ENCODE data around the gene MRAS.

MRAS gene

DNA sequence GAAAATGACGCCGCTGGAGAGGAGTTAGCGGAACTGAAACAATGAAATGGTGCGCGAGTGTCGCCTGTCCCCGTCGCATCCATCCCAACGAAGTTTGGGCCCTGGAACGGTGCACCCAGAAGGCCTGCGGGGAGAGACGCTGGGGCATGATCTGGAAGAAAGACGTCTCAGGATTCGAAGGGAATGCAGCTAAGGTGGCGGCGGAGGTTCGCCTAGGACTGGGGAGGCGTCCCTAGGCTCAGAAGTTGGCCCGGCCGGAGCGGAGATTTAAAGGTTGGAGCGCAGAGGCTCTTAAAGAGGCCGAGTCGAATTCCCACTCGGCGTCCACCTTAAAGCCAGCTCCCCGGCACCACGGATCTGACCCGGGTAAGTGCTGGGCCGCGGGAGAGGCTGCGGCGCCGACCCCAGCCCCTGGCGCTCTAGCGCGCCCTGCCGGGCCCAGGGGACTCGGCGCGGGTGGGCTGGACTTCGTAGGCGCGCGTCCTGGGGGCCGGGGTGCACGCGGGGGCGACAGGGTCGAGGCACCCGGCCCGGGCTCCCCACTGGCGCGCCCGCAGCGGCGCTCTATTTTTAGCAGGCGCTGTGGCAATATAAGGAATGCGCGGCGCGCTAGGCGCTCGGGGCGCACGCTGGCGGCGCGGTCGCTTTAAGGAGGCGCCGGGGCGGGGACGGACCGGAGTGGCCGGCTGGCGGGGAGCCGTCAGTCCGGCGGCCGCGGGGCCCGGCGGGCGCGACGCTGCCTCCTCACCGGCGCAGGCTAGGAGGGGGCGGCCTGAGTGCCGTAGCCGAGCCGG lies at the start of gene MRAS:
Gene MRAS (plus strand): TSS at position 620 of the 794 bp plus-strand sequence. CDS start 24,305 bp downstream, outside the sequence.
- peak; percentile 73 for DNase-seq

DNA sequence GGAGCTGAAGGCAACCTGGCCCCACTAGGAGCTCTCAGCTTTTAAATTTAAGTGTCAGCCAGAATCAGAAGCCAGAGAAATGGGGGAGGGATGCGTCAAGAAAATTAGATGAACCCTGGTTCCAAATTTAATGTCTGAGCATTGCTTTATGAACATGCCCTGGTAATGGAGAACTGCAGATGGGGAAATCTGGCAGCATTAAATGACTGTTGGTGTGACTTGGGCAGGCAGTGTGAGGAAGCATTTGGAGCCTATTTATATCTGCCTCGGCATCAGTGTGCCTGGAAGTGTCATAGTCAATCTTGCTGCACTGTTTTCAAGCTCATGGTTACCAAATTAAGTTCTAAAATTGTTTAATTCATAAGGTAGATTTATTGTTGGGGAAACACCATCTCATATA lies 47.7 kb upstream of the MRAS start:
- no peak for DNase-seq

DNA sequence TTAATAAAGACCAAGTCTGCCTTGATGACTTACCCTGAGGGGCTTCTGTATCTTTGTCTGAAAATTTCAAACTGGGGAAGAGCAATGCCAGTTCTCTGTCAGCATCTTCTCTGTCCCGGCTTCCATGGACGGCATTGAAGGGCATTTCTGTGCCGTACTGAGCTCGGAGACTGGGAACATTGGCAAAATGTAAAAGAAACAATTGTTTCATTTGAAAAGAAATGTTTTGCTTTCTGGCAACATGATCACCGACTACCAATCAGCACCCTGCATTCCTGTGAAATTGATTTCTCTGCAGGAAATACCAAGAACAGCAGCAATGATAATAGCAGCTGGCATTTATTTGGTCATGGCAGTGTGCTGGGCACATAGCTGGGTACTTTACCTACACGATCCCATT lies 44.9 kb upstream of the MRAS start:
- no peak for DNase-seq

DNA sequence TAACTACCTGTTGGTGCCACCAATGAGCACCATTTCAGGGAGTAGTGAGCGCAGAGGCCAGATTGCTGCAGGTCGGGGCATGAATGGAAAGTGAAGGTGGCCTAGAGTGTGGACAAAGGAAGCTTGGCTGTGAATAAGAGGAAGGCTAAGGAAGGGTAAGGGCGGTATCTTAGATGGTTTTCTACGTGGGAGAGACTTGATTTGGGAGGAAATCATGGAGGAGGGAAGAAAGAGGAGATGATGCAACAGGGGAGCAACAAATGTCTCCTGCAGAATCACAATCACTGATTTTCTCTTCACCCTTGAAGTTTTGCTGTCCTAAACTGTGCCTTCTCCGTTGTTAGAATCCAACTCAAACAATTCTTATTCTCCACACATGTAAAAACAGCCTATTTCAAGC lies 40.5 kb upstream of the MRAS start:
- no peak for DNase-seq

DNA sequence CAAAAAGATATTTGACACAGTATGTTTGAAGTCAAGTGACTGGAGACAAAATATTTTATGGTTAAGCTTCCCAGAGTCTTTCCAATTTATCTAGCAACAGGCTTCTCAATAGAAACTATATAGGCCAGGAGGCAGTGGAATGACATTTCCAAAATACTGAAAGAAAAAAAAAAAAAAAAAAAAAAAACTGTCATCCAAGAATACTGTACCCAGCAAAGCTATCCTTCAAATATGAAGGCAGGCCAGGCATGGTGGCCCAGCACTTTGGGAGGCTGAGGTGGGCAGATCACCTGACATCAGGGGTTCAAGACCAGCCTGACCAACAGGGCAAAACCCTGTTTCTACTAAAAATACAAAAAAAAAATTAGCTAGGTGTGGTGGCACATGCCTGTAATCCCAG lies 39.6 kb upstream of the MRAS start:
- DNase-seq = no peak

DNA sequence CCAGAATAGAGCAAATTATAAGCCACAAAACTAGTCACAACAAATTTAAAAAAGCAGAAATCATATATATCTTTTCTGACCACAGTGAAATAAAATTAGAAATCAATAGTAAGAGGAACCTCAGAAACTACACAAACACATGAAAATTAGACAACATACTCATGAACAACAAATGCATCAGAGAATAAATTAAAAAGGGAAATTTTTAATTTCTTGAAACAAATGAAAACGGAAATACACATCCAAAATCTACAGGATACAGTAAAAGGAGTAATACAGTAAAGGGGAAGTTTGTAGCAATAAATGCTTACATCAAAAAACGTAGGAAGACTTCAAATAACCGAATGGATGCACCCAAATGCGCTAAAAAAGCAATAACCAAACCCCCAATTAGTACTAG lies 37.9 kb upstream of the MRAS start:
- no peak for DNase-seq

DNA sequence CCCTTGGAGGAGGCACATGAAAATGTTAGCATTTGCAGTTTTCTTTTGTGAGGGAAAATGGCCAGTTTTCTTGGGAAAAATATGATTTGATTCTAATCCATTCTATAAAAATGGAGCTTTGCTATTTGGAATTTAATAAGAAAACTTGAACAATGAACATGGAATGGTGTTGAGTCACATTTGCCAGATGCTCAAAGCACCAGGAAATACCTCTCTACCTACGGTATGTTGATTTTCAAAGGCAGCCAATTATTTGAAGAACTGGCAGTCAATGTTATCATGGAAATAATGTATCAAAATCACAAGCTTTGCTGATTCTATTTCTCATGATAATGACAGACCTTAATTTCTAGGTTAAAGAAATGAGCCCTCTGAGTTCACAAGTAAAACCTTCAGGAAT lies 33.6 kb upstream of the MRAS start:
- DNase-seq = no peak

DNA sequence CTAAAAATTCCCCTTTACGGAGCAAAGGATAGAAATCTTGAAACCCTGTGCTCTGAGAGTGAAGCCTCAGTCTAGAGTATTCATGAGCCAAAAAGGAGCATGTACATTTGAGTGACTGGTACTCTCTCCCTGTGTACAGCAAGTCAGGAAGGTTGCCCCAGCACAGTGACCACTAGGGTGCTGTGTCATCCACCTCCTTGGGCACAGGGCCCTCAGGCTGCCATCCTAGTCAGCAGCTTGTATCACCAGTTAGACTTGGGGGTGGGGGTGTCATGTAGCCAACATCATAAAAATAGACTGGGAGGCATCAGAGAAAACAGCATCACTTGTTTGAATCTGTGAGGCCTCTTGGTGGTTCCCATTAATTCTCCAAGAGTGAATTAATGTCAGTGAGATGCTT lies 30.7 kb upstream of the MRAS start:
- DNase-seq = no peak

DNA sequence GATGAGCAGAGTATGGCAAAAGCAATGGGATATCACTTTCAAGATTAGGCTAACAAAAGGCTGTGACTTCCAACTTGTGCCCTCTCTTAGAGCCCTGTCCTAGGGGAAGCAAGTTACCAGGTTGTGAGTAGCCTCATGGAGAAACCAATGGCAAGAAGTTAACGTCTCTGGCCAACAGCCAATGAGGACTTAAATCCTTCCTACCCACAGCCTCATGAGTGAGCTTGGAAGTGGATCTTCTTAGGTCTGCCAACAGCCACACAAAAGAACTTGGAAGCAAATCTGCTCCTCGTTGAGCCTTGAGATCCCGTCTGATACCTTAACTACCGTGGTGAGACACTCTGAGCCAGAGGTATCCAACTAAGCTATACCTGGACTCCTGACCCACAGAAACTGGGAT lies 24.4 kb upstream of the MRAS start:
- peak; percentile 18 for DNase-seq

DNA sequence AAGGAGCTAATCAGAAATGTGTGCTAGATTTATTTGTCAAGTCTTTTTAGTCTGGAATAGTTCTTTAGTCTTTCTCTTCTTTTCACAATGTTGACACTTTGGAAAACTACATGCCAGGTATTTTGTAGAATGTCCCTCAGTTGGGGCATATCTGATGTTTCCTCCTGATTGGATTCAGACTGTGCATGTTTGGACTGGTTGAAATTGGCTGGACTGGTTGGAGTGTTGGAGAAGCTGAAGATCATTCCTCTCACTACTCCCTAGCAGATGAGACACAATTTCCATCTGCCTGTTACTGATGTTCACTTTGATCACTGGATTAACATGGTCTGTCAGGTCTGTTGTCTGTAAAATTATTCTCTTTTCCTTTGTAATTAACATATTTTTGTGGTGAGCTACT lies 22.4 kb upstream of the MRAS start:
- no peak for DNase-seq

DNA sequence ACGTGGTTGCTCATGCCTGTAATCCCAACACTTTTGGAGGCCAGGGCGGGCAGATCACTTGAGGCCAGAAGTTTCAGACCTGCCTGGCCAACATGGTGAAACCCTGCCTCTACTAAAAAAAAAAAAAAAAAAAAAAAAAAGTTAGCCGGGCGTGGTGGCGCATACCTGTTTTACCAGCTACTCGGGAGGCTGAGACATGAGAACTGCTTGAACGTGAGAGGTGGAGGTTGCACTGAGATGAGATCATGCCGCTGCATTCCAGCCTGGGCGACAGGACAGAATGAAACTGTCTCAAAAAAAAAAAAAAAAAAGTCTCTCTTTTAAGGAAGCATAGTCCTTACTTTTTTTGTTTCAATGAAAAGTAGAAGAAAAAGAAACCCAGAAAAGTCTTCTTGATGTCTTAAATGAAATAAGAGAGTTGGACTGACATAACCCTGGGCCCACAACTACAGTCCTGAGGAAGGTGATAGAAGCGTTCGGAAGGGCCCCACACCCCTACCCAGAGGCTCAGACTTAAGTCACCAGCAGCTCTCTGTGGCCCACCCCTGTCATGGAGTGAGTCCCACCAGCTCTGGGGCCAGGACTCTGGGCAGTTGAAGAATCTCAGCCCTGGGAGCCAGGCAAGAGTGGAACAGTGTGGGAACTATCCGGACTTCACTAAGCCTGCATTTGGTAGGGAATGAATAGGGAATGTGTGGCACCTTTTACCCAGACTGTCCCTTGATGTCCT lies 21.3 kb upstream of the MRAS start:
- no peak for DNase-seq

DNA sequence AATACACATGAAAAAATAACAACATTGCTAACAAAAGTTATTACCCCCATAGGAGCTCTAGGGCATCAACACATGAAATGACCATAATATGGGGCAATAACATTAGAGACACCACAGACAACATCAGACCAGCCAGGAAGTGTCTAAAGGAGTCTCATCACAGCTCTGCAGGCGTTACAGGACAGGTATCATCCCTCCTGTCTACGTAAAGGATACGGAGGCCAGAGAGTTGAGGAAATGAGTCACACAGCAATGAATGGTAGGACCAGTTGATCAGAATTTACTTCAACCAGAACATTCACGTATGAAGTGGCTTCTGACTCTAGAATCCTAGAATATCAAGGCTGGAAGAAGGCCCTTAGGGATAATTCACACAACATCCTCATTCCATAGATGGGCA lies 20.5 kb upstream of the MRAS start:
- DNase-seq = no peak

DNA sequence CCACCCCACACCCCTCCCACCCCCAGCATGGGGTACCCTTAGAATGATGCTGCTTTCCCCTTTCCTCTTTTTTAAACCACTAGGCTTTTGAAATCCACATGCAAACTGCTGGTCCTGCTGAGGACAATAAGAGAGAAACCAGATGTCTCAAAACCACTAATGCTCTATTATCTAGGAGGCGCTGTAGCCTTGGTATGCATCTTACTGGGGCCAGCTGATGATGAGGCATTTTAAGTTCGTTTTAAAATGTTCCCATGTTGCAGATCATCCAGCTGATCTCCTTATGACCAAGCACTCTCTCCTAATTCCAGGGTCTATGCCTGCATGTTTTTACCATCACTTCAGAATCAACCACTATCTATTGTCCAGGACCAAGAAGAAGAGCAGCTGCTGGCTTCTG lies 20.0 kb upstream of the MRAS start:
- peak; percentile 48 for DNase-seq

DNA sequence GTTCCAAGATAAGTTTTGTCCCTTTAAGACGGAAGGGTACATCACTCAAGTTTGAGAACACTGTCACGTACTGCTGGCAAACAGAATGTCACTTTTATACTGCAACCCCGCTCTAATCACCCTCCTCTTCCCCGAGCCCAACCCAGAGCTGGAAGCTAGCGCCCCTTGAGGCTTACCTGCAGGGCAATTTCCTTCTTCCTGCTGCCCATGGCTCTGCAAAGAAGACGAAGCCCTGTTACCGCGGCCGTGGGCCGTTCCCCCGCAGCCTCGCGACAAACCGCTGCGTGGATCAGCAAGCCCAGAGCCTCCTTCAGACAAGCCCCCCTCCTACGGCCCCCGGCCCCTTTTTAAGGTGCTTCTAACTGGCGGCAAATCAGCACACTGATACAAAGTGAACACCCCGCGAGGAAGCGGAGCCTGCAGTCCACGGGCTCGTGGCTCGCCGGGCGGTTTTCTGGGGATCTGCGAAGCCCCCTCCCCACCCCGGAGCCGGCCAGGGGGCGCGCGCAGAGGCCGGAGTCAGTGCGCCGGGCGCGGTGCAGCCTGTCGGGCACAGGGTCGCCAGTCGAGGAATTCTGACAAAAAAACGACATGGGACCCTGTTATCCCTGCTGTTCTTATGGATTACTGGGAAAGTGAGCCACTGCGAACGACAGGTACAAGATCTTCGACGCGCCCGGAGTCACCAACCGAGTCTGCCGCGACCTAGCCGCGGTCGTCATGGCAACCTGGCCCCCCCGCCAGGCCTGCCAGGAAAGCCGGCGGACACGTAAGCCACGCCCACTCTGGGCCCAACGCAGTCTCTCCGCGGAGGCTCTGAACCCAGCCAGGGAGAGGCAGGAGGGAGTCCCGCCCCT lies 19.0 kb upstream of the MRAS start, which contains the start of gene NME9:
Gene NME9 (minus strand): TSS at position 725 of the 857 bp plus-strand sequence. CDS start 516 bp downstream, at position 209.
- DNase-seq = peak; percentile 50

DNA sequence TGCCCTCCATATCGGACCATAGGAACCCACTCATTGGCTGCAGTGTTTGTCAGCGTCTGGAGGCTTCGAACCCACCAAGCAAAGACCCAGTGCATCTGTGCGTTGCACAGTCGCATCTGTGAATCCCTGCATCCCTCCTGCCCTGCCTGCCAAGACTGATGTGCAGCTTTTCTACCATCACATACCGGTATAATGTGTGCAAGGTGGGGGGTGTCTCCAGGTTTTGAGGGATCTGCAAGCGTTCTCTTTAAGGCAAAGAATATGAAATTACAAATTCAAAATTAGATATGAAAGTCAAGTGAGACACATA lies 18.4 kb upstream of the MRAS start:
- DNase-seq = no peak

DNA sequence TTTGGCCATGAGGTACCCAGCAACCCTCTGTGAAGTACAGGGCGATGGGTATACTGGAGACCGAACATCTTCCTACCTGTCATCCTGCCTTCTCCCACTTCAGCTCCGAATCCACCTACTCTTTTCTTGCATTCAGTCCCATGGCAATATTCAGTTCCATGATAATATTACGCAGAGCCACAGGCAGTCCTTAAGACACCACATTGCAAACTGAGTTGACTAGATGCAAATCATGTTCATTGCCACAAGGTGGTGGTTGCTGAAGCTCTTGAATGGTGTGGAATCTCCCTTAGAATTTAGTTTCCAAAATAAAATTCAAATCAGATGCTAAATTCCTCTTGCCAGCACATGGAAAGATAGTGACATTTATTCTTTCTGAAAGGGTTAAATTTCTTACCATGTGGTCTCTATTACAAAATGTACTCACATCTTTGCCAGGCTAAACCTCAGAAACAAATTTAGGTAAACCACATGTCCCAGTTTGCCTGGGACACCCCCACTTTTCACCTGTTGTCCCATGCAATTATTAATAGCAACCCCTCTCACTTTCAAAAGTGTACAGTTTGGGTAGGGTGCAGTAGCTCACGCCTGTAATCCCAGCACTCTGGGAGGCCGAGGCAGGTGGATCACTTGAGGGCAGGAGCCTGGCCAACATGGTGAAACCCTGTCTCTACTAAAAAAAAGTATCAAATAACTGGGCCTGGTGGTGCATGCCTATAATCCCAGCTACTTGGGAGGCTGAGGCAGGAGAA lies 17.1 kb upstream of the MRAS start:
- peak; percentile 24 for DNase-seq

DNA sequence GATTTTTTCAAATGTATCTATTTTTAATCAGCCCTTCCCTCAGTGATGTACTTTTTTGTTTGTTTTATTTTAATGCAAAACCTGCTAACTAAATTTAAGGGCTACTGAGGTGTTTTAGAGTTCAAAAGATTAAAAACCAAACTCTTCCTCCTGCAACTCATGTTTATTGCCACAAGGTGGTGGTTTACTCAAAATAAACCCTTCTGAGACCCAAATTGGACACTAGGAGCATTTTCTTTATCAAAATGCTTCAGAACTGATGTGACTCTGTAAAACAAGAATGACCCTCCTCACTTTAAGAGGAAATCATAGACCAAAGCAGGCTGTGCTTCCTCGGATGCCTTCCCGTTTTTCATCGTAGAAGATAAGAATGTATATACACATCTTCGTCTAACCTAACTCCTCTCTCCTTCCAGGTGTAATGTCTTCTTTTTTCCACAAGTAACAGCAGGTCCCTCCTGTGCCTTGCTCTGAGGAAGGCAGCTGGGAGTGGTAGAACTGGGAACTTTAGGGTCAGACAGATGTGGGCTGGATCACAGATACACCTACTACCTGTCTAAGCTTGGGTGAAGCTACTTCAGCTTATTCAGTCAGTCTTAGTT lies 15.8 kb upstream of the MRAS start:
- peak; percentile 55 for DNase-seq

DNA sequence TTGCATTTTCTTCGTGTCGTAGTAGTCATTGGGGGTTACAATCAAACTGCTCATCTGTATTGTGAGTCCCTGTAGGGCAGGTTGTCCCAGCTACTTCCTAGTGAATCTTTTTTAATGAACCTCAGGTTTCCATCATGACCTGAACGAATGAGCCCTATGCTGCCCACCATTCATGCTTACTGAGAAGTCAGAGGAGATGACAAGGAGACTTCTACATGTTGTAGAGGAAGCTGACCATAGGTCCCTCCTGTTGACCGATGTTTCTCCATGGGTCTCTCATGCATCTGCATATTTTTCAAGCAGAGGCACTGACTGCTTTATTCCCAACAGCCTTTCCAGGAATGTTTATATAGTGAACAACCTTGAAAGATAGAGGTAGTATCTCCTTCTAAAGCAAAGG lies 13.8 kb upstream of the MRAS start:
- no peak for DNase-seq

DNA sequence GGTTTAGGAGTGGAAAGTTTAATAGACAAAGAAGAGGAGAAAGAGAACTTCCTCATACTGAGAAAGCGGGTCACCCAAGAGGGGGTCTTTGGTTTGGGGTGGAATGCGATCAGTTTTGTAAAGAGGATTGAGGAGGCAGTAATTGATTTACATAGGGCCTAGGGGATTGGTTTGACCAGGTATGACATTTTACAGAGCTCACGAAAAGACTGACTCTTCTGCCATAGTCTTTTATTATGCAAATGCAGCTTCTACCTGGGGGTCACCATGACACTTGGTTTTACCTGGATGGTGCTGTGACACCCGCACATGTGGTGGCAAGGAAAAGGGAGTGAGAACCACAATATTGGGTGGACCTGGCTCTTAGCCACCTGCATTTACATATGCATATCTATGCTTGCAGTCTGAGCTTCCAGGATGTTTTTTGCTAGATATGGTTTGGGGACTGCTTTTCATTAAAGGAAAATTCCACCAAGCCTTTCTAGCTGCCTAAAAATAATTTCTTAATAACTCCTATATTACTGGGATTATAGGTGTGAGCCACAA lies 11.9 kb upstream of the MRAS start:
- DNase-seq = no peak

DNA sequence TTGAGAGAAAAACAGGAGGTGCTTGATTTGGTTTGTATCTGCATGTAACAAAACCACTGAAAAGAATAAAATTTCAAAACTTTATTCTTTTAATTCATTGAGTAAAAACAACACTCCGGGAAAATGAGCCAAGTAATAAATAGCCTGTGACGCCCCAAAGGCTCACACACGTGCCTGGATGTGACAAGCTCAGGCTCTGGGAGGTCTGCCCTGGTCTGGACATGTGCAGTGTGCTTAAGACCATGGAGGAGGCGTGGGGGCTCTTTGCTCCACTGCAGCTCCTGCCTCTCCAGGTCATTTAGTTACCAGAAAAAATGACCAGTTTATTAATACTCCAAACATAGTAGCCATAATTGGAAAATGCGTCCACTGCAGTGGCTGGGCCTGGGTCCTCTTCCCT lies 10.1 kb upstream of the MRAS start:
- no peak for DNase-seq

DNA sequence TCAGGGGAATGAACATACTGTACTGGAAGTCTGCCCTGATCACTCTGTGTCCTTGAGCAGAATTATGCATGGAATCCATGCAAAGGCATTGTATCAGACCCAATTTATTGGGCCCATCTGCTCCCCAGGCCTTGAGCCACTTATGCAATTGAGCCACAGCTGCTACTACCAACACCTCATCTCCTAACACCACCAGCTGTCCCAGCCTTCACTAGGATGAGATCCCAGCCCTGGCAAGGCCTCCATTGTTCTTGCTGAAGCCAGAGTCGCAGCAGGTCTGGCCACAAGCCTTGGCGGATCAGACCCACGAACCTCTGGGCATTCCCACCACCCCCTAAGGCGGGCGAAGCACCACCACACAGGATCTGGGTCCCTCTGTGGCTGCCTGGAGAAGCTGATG lies 9.6 kb upstream of the MRAS start:
- DNase-seq = no peak

DNA sequence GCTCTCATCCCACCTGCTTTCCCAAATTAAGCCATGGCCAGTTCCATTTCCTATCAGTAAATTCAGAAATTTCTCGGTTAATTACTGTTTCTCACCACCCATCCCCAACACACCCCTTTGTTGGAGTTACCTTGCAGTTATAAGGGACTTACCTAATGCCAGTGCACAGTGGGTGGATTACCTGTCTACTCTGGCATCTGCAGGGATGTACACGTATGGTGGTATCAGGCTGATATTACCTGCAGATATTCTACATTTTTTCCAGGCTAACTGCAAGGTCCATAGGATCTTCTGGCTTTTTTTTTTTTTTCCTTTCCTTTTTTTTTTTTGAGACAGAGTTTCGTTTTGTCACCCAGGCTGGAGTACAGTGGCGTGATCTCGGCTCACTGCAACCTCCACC lies 7.9 kb upstream of the MRAS start:
- no peak for DNase-seq

All from inflammatory macrophage treated with lipopolysaccharide for 4 hours (primary cell).